ENCODE measurements around the gene MRTO4.

MRTO4 gene

DNA sequence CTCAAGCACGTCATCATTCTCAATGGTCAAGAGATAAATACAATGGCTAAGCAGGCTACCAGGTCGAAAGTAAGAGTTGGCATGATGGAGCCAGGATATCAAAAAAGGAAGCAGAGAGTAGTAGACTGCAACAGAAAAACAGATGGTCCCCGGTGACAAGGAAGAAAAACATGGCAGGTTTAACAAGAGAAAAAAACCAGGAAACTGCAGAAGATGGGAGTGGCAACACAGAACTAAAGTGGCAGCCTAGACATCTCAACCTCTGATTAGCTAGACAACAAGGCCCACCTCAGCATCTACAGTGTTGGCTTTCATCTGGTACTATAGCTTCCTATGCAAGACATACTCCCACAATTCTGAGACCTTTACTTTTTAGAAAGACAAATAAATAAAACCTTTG, 44.7 kb upstream of the MRTO4 start:
- DNase-seq (ENCODE audit: insufficient read length, low spot score) = no peak
- no peak for FAIRE-seq
- TF ChIP-seq, protein P1, sequence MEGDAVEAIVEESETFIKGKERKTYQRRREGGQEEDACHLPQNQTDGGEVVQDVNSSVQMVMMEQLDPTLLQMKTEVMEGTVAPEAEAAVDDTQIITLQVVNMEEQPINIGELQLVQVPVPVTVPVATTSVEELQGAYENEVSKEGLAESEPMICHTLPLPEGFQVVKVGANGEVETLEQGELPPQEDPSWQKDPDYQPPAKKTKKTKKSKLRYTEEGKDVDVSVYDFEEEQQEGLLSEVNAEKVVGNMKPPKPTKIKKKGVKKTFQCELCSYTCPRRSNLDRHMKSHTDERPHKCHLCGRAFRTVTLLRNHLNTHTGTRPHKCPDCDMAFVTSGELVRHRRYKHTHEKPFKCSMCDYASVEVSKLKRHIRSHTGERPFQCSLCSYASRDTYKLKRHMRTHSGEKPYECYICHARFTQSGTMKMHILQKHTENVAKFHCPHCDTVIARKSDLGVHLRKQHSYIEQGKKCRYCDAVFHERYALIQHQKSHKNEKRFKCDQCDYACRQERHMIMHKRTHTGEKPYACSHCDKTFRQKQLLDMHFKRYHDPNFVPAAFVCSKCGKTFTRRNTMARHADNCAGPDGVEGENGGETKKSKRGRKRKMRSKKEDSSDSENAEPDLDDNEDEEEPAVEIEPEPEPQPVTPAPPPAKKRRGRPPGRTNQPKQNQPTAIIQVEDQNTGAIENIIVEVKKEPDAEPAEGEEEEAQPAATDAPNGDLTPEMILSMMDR (IDR thresholded peaks at IDR 0.05; ENCODE audit: insufficient read depth, missing control alignments) = no peak

DNA sequence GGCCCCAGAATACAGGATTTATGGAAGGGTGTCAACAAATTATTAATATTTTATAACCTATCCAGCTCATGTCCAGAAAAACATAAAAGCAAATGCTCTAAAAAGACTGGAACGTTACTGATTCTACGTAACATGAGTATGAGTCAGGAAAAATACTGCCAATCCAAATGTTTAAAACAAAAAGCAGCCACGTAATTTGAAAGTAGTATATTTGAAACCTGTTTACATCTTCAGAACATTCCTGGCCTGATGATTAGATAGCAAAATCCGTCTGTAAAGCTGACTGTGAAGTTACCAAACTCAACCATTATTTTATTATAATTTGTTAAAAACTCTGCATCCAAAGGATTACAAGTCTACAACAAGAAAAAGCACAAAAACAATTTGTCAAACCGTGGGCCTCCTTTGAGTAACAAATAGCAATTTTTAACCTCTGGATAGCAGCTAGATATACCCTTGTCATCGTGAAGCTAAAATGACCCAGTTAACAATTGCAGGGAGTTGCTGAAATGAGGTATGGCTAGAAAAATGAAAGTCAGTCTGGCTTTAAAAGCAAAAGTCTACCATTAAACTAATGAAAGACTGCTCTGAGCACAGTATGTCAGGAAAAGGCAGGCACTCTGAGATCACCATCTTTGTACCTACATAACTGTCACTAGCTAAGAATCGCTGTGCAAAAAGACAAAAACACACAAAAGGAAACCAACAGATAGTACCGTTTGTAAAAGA, 42.7 kb upstream of the MRTO4 start:
- TF ChIP-seq, protein P1 (IDR thresholded peaks at IDR 0.05; ENCODE audit: insufficient read depth, missing control alignments) = no peak
- FAIRE-seq = no peak
- no peak for DNase-seq (ENCODE audit: insufficient read length, low spot score)

DNA sequence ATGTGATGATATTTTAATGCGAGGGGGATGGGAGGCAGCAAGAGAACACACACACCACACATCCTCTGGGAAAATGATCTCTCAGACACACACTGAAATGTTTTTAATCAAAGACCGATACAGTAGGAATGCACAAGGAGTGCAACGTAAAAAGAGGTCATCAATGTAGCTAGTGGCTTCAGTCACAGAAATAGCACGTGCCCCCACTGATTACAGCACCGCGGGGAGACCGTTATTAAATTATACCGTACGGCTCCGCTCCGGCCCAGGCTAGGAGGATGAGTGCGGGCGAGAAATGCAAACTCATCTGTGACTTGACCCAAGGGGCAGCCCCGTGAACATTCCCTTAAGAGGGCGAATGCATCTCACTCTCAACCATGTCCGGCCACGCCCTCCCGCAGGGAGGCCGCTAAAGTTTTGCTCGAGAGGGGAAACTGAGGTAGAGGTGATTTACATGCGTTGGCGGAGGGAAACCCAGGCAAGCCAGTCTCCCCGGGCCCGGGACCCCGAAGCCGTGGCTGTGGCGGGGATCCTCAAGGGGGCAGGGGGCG, 42.1 kb upstream of the MRTO4 start:
- no peak for DNase-seq (ENCODE audit: insufficient read length, low spot score)
- TF ChIP-seq, protein P1 (IDR thresholded peaks at IDR 0.05; ENCODE audit: insufficient read depth, missing control alignments) = no peak
- no peak for FAIRE-seq

DNA sequence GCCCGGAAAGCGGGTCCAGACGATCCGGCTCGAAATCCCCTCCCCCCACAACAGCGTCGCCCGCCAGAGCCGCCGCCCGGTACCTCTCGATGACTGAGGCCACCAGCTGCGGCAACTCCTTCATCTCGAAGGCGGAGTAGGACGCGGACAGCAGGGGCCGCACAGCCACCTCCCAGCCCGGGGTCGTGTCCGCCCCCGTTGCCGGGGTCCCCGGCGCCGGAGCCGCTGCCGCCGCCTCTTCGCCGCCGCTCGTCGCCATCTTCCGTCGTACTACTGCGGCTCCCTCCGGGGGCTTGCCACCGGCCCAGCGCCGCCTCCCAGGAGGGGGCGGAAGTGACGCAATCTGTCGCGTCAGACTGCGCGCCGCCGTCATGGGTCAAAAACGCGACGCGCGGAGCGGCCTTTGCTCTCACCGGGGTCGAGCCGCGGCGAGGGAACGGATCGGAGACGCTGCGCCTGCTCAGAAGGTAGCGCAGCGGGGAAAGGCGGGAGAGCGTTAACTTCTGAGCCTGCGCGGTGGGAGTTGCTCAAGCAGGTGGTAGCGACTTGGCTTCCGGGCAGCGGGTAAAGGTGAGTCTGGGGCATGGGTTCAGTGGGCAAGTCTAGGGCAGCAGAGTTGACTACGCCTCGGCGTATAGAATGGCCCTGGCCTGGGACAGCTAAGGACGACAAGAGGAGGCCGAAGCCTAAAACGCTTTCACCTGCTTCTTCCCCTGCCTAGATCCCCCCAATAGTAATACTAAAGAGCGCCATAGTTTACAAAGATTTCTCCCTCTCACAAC, 41.4 kb upstream of the MRTO4 start, which contains the start of gene UBR4:
Gene UBR4 (minus strand): TSS at position 277 of the 782 bp plus-strand sequence. CDS start 18 bp downstream, at position 259.
- TF ChIP-seq, protein P1 (IDR thresholded peaks at IDR 0.05; ENCODE audit: insufficient read depth, missing control alignments) = no peak
- no peak for FAIRE-seq

DNA sequence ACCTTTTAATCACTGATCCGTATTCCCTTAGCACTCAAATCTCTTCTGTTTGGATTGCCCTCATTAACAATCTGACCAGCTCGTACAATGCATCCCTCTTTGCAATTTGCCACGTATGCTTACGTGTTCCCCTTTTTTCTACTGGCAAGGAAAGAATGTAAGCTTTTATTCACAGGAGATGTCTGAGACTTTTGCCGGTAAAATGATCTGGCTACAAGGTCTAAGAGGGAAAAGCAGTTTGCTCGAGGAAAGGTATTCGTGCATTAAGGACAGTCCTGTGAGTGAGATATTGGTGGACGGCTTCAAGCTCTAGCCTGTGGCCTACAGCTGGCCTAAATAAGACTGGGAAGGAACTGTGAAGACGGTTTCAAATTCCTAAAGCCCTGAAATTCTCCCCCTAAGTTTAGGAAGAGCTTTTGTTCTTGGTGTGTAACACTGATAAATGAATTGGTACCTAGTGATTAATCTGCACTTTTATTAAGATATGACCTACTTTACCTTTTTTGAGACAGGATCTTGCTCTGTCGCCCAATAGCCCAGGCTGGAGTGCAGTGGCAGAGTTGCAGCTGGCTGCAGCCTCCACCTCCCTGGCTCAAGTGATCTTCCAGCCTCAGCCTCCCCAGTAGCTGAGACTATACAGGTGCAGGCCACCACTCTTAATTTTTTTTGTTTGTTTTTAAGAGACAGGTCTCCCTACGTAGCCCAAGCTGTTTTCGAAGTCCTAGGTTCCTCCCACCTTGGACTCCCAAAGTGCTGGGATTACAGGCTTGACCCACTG, 40.6 kb upstream of the MRTO4 start:
- TF ChIP-seq, protein P1 (IDR thresholded peaks at IDR 0.05; ENCODE audit: insufficient read depth, missing control alignments) = no peak
- DNase-seq (ENCODE audit: insufficient read length, low spot score) = no peak
- FAIRE-seq = no peak

More for the DNA sequence above, 41.4 kb upstream of the MRTO4 start, which contains the start of gene UBR4:
- DNase-seq (ENCODE audit: insufficient read length, low spot score) = peak; percentile 24

DNA sequence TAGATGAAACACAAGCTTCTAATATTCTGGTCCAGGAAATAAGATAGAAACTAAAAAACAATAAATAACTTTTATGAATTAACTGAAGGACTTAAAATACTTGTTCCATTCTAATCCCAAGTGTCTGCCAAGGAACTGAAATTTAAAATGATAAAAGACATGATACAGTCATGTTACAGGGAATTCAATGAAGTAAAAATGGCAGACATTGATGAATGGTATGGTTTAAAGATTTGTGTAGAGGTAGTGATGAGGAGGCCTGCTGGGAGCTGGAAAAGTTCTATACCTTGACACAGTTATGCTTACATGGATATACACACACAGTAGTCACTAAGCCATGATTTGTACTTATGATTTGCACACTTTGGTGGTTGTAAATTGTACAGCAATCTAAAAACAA, 39.4 kb upstream of the MRTO4 start:
- FAIRE-seq = no peak
- TF ChIP-seq, protein P1 (IDR thresholded peaks at IDR 0.05; ENCODE audit: insufficient read depth, missing control alignments) = no peak
- no peak for DNase-seq (ENCODE audit: insufficient read length, low spot score)
